Activated T-helper 17 cell treated with anti-CD3 and anti-CD28 coated beads, Interleukin-2, amount 50 U/mL, for 72 hours (primary cell): ENCODE measurements around the gene CDKAL1. TPM values are rescaled to one million over a fixed set of nuclear protein-coding genes. Genes with fewer than 3 reads are reported as not detected.
A peak's percentile ranks its signal among the peaks of the same experiment; 100 is the strongest.

Experiments used
- ATAC-seq: fragments of 150-1000 bp; cut with Tn5 transposase; replicated peaks from 2 replicates; pipeline ENCODE4 v1.10.0; 2021; ENCODE audit warnings: mild to moderate bottlenecking, moderate library complexity
- H3K27ac Mint-ChIP-seq: one replicate; pipeline ENCODE4 v1.8.0; 2022; ENCODE audit warnings: mixed read lengths
- H3K27me3 Mint-ChIP-seq: one replicate; pipeline ENCODE4 v1.8.0; 2022; ENCODE audit warnings: mixed read lengths
- H3K36me3 Mint-ChIP-seq: one replicate; pipeline ENCODE4 v1.8.0; 2022; ENCODE audit warnings: low read depth, mild to moderate bottlenecking, mixed read lengths
- H3K4me1 Mint-ChIP-seq: one replicate; pipeline ENCODE4 v1.8.0; 2022; ENCODE audit warnings: mixed read lengths
- H3K4me3 Mint-ChIP-seq: one replicate; pipeline ENCODE4 v1.8.0; 2022; ENCODE audit warnings: mild to moderate bottlenecking, mixed read lengths
- H3K9me3 Mint-ChIP-seq: one replicate; pipeline ENCODE4 v1.8.0; 2022; ENCODE audit warnings: mixed read lengths
- total RNA-seq, 2 donors: library from RNA; stranded (reverse); gene quantifications; one replicate each; pipeline ENCODE4 v1.2.3, GENCODE V29; 2022

Gene CDKAL1
- total RNA-seq, 2 donors from 2014 or later: 27.7 to 31.9 TPM

DNA sequence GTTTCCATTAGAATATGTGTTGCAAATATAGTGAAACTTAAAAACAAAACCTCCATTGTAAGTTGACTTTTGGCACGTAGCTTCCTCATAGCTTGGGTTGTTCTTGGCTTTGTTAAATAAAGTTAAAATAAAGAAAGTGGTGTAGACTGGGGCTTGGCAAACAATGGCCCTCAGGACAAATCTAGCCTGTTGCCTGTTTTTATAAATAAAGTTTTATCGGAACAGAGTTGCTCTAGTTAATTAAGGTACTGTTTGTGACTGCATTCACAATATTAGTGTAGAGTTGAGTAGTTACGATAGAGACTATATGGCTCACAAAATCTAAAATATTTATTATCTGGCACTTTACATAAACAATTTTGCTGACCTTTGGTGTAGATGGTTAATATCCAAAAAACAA, 168.8 kb downstream of the CDKAL1 start:
- ATAC-seq: no peak
- H3K27me3 Mint-ChIP-seq: no peaks in the 10 kb centered on the region

DNA sequence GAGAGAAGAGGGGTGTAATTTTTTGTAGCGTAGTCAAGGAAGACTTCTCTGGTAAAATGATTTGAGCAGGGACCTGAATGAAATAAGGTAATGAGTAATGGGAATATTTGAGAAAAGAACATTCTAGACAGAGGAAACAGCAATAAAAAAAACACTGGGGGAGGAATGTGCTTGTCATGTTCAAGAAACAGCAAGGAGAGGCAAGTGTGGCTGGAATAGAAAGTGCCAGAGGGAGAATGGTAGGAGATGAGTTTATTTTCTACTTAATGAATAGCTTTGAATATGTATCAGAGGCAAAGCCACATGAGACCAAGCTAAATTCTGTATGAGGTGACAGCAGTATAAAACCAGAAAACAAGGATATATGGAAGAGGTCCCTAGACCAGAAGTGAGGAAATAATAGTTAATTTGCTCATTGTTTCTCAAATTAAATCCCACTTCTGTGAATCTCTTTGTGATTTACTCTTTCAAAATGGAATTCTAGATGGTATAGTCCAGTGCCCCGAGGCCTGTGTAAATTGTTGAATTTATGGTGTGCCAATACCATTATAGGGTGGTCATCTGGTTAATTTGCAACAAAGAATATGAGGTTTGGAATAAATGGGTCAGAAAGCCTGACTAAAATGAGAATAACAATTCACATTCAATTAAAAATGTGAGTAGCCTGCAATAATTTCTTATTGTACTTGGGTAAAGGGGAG, 170.2 kb downstream of the CDKAL1 start:
- Mint-ChIP-seq H3K4me1 (peaks cover 37% of the 10 kb centered on the region), H3K27ac (no peak overlapping the region), H3K9me3 (no peaks in the 10 kb centered on the region), H3K27me3 (no peaks in the 10 kb centered on the region), H3K4me3 (no peak overlapping the region), H3K36me3 (no peaks in the 10 kb centered on the region)
- ATAC-seq: no peak

More for the DNA sequence above, 168.8 kb downstream of the CDKAL1 start:
- Mint-ChIP-seq H3K4me1 (peaks cover 39% of the 10 kb centered on the region), H3K9me3 (no peaks in the 10 kb centered on the region), H3K4me3 (no peak overlapping the region), H3K36me3 (no peaks in the 10 kb centered on the region), H3K27ac (no peak overlapping the region)

DNA sequence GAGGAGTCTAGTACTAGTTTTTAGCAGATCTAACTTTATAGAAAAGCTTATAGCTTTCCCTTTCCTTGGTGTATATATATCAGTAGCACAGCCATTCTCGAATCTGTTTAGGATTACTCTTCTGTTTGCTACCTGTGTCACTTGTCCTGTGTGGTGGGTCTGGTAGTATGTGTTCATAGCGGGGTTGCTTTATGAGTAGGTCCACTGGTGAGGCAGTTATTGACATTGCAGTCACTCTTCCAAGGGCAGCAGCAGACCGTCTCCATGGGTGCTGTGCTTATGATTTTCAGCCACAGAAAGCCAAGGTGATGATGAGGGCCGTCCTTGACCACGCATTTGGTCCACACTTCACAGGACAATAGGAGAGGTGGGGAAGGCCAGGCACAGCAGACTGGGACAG, 171.5 kb downstream of the CDKAL1 start:
- peak; percentile 72 for ATAC-seq
- H3K4me1 Mint-ChIP-seq: peaks cover 37% of the 10 kb centered on the region
- H3K4me3 Mint-ChIP-seq: no peak overlapping the region
- H3K27ac Mint-ChIP-seq: peak overlapping the region; percentile 79
- H3K27me3 Mint-ChIP-seq: no peaks in the 10 kb centered on the region
- no peaks in the 10 kb centered on the region for H3K9me3 Mint-ChIP-seq
- H3K36me3 Mint-ChIP-seq: no peaks in the 10 kb centered on the region

DNA sequence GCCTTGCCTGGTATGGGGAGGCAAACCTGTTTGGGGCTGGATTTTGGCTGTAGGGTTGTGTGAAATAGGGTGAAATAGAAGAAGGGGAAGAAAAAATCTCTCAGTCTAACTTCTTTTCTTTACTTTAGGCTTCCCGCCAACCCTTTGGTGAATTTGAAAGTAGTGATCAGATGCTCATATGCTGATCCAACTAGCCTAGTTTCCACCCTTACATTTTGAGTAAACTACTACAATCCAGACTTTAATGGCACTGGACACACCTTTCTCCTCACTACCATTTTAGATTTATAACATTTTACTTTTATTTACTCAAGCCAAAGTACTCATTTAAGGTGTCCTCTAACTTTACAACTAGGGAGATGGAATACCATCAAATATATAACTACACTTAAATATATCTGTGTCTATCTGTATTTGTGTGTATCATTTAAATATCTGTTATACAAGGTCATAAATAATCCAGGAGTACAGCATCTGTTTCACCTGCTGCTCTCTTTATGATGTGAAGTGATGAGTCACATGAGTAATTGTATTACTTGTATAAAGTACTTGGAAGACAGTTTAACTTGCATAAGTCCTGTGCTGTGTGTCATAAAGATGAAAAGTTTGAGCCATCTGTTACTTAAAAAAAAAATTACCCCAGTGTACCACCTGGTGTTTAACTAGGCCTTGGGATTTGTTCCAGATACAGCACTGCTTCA, 172.1 kb downstream of the CDKAL1 start:
- no peaks in the 10 kb centered on the region for H3K27me3 Mint-ChIP-seq
- no peaks in the 10 kb centered on the region for H3K9me3 Mint-ChIP-seq
- ATAC-seq: peak; percentile 78
- no peaks in the 10 kb centered on the region for H3K36me3 Mint-ChIP-seq
- H3K4me3 Mint-ChIP-seq: no peak overlapping the region
- peak overlapping the region; percentile 79 for H3K27ac Mint-ChIP-seq
- H3K4me1 Mint-ChIP-seq: peaks cover 37% of the 10 kb centered on the region

DNA sequence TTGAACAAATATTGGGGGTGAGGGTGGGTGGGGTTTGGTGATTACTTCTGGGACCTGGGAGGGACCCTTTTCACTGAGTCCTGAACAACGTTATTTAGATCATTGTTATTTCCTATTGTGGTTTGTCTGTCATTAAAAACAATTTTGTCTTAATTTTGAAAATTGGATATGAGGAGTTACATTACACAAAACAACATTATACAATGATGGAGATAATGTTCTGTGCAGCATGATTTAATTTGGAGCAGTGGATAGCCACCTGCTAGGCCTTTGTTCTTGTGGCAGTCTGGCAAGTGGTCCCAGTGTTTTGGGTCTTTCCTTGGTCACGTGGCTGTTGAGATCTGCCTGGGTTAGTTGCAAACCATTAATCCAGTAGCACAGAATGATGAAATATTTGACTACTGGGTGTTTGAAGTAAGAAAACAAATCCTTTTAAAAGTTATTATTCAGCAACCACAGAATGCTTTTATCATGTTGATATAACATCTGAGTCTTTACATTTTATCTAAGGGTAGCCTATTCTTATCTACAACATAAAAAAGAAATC, 172.8 kb downstream of the CDKAL1 start:
- Mint-ChIP-seq H3K27ac (no peak overlapping the region), H3K36me3 (no peaks in the 10 kb centered on the region), H3K27me3 (no peaks in the 10 kb centered on the region), H3K4me1 (peaks cover 35% of the 10 kb centered on the region), H3K9me3 (no peaks in the 10 kb centered on the region), H3K4me3 (no peak overlapping the region)
- ATAC-seq: no peak

DNA sequence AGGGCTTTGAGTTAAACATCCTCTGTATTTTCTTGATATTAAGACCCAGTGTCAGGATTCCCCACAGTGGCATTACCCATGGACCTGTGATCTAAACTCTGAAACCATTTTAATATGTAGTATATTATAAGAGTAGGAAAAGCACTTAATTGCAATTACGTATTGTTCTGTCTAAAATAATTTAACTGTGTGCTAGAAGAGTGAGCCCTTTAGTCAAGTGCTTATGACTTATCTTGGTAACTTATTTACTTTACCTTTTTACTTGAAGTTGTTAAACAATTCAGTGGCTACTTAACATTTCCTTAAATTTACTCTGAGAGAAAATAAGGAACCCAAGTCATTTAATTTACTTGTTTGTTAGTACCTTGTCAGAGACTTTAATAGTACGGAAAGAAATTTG, 173.6 kb downstream of the CDKAL1 start:
- Mint-ChIP-seq H3K27ac (peak overlapping the region; percentile 70), H3K9me3 (no peaks in the 10 kb centered on the region), H3K36me3 (no peaks in the 10 kb centered on the region), H3K4me3 (peak overlapping the region; percentile 8), H3K4me1 (peaks cover 37% of the 10 kb centered on the region), H3K27me3 (no peaks in the 10 kb centered on the region)
- ATAC-seq: no peak

DNA sequence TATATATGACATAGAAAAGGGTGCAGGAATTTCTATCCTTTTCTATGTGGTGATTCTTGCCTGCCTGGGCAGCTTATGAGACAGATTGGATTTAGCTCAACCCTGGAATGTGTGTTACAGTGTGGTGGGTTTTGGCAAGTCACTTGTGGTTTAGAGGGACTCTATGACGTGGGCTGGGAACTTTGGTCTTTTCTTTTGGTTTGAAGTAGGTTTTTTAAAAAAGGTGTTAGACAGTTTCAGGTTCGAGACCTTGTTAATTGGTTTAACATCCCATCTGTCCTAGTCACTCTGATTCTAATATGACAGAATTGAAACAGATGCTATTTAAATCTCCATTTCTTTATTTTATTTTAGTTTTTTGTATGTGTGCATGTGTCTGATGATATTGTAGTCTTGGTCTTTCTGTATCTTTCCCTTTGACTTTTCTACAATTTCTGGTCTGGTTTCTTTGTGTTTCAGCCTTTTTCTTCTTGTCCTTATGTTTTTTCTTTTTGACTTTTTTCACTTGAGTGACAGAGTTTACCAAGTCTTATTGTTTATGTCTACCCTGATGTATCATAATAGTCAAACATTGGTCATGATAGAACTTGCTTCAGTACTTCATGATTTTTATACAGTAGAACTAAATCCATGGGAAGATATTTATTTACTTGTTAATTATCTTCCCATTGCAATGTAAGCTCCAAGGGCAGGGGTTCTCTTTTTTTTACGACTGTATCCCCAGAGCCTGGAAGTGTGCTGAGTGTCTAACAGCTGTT, 174.3 kb downstream of the CDKAL1 start:
- Mint-ChIP-seq H3K4me3 (peak overlapping the region; percentile 8), H3K27me3 (no peaks in the 10 kb centered on the region), H3K36me3 (no peaks in the 10 kb centered on the region), H3K27ac (peak overlapping the region; percentile 70), H3K9me3 (no peaks in the 10 kb centered on the region), H3K4me1 (peaks cover 37% of the 10 kb centered on the region)
- ATAC-seq: peak; percentile 58

DNA sequence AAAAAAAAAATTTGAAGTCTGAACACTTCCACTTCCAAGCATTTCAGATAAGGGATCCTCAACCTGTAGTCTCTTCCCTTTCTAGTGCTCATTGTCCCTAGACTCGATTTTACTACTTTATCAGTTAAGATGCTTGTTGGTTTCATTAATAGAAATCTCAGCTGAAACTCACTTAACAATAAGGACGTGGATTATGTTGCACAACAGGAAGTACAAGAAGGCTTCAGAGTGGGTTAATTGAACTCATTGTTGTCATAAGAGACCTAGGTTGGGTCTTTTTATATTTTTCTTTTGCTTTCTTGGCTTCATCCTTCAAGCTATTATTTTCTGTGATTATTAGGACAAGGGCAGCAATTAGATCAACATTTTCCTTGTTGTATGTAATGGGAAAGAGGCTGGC, 175.2 kb downstream of the CDKAL1 start:
- H3K27ac Mint-ChIP-seq: no peak overlapping the region
- H3K4me1 Mint-ChIP-seq: peaks cover 31% of the 10 kb centered on the region
- H3K36me3 Mint-ChIP-seq: no peaks in the 10 kb centered on the region
- no peak for ATAC-seq
- H3K9me3 Mint-ChIP-seq: no peaks in the 10 kb centered on the region
- no peak overlapping the region for H3K4me3 Mint-ChIP-seq
- H3K27me3 Mint-ChIP-seq: no peaks in the 10 kb centered on the region

DNA sequence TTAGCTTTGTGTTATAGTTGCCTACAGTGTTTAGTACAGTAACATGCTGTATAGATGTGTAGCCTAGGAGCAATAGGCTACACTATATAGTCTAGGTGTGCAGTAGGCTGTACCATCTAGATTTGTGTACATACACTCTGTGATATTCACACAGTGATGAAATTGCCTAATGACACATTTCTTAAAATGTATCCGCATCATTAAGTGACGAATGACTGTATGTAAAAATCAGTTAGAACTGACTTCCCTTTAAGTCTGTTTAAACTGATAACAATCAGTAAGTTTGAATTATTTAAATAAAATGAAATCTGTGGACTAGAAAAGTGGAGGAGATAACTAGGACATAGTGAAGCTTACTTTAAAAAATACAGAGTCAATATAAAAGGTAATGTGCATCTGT, 176.1 kb downstream of the CDKAL1 start:
- Mint-ChIP-seq H3K27ac (no peak overlapping the region), H3K4me1 (peaks cover 27% of the 10 kb centered on the region), H3K9me3 (no peaks in the 10 kb centered on the region), H3K27me3 (no peaks in the 10 kb centered on the region), H3K4me3 (no peak overlapping the region), H3K36me3 (no peaks in the 10 kb centered on the region)
- ATAC-seq: no peak

DNA sequence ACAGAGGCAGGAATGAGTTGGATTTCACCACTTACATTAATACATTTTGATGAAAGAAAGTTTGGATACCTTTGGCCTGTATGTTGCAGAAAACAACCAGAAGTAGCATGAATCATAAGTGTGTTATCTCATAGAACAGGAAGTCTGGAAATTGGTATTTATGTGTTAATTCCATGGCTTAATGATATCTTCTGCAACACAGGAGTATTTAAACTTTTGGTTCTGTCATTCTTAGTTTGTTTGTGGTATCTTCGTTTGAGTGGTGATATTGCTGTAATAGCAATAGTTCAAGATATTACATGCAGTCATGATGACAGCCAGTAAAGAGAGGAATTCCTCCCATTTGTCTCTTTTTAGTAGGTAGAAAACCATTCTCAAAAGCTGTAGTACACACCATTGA, 177.3 kb downstream of the CDKAL1 start:
- Mint-ChIP-seq H3K9me3 (no peaks in the 10 kb centered on the region), H3K4me3 (no peak overlapping the region), H3K27me3 (no peaks in the 10 kb centered on the region), H3K27ac (no peak overlapping the region), H3K36me3 (no peaks in the 10 kb centered on the region), H3K4me1 (peaks cover 16% of the 10 kb centered on the region)
- ATAC-seq: no peak

DNA sequence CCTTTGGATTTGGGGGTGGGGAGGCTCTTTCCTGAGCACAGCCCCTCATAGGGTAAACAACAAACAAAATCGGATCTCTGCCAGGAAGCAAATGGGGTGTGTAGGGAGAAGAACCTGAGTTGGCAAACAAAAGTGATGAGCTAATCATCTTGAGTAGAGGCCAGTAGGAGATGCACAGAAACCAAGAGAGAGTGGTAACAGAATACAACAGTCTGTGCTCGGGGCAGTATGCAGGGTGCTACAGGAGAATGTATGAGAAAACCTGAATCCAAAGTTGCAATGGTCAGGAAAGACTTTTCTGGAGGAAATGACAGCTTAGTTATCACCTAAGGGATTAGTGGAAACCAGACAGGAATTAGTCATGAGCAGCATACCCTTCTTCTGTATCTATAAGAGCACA, 177.8 kb downstream of the CDKAL1 start:
- Mint-ChIP-seq H3K27ac (no peak overlapping the region), H3K4me3 (no peak overlapping the region)

DNA sequence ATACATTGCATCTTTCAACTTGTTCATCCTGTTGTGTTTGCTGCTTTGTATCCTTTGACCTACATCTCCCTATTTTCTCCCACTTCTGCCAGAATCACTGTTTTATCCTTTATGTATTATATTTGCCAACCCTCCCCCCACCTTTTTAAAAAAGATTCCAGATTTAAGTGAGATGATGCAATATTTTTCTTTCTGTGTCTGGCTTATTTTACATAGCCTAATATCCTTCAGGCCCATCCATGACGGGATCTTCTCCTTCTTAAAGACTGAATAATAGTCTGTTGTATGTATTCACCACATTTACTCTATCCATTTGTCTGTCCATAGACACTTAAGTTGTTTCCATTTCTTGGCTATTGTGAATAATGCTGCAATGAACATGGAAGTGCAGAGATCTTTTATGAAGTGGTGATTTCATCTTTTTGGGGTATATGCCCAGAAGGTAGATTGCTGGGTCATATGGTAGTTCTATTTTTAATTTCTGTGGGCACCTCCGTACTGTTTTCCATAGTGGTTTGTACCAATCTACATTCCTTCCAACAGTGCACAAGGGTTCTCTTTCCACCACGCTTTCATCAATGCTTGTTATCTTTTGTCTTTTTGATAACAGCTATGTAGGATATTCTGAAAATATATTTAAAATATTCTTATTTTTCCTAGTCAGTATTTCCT, 181.0 kb downstream of the CDKAL1 start:
- Mint-ChIP-seq H3K4me1 (peaks cover 5% of the 10 kb centered on the region), H3K9me3 (no peaks in the 10 kb centered on the region), H3K27me3 (no peaks in the 10 kb centered on the region), H3K36me3 (no peaks in the 10 kb centered on the region), H3K4me3 (no peak overlapping the region), H3K27ac (no peak overlapping the region)
- no peak for ATAC-seq

More for the DNA sequence above, 177.8 kb downstream of the CDKAL1 start:
- no peak for ATAC-seq
- Mint-ChIP-seq H3K9me3 (no peaks in the 10 kb centered on the region), H3K27me3 (no peaks in the 10 kb centered on the region), H3K4me1 (peaks cover 15% of the 10 kb centered on the region), H3K36me3 (no peaks in the 10 kb centered on the region)

DNA sequence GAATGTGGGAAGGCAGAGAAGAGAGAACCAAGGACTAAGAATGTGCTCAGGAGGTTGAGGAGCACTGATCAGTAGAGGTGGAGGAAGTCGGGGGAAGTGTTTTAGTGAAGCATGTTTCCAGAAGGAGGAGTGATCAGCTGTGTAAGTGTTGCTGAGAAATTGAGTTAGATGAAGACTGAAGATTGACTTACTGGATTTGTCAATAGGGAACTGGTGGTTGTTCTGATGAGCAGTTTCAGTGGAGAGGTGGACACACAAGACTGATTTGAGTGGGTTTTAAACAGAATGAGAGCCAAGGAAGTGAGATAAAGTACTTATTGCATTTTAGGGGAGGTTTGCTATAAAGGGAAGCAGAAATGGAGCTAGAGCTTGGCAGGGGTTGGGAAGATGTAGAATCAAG, 182.6 kb downstream of the CDKAL1 start:
- H3K4me1 Mint-ChIP-seq: peaks cover 3% of the 10 kb centered on the region
- ATAC-seq: peak; percentile 39
- H3K36me3 Mint-ChIP-seq: no peaks in the 10 kb centered on the region
- H3K27me3 Mint-ChIP-seq: no peaks in the 10 kb centered on the region
- no peak overlapping the region for H3K27ac Mint-ChIP-seq
- no peaks in the 10 kb centered on the region for H3K9me3 Mint-ChIP-seq
- no peak overlapping the region for H3K4me3 Mint-ChIP-seq

DNA sequence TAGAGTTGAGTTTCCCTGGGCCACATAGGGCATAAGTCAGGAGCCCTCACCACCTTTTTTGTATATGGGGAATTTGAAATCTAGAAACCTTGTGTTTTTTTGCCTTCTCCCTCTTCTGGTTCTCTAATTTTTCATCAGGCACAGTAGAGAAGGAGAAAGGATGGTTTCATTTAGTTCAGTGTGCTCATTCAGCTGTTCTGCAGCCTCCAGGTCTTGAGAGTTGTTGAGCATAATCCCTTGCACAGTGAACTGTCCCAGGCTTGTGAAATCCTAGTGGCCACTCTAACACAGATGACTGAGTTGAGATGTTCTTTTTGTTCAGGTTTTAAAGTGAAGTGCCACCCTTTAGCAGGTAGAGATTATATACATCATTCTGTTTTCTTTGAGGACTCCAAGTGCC, 183.5 kb downstream of the CDKAL1 start:
- no peaks in the 10 kb centered on the region for H3K27me3 Mint-ChIP-seq
- H3K36me3 Mint-ChIP-seq: peaks cover 7% of the 10 kb centered on the region
- H3K4me3 Mint-ChIP-seq: no peak overlapping the region
- no peak overlapping the region for H3K27ac Mint-ChIP-seq
- peaks cover 8% of the 10 kb centered on the region for H3K4me1 Mint-ChIP-seq
- no peak for ATAC-seq
- H3K9me3 Mint-ChIP-seq: no peaks in the 10 kb centered on the region
